Sigmoid colon (tissue), 7 donors: ENCODE measurements around the gene LATS1. TPM values are rescaled to one million over a fixed set of nuclear protein-coding genes. Genes with fewer than 3 reads are reported as not detected.
A peak's percentile ranks its signal among the peaks of the same experiment; 100 is the strongest.

Source experiments
- DNase-seq: peaks from one replicate; pipeline ENCODE4 v3.0.0-alpha.2; 2019
- H3K27ac ChIP-seq, 4 donors: fragments of 200-600 bp; sonication (generic); one replicate each; pipeline ENCODE4 v1.5.1; 2016 to 2019; ENCODE audit warnings: mild to moderate bottlenecking in 1 of 4
- H3K27me3 ChIP-seq, 3 donors: fragments of 200-600 bp; sonication (generic); one replicate each; pipeline ENCODE4 v1.5.1; 2019; ENCODE audit warnings: mild to moderate bottlenecking in 1 of 3
- H3K36me3 ChIP-seq, 4 donors: fragments of 200-600 bp; sonication (generic); one replicate each; pipeline ENCODE4 v1.5.1; 2016 to 2019
- H3K4me1 ChIP-seq, 4 donors: fragments of 200-600 bp; sonication (generic); one replicate each; pipeline ENCODE4 v1.5.1; 2017 to 2019
- H3K4me3 ChIP-seq, 4 donors: fragments of 200-600 bp; sonication (generic); one replicate each; pipeline ENCODE4 v1.5.1; 2017 to 2019; ENCODE audit warnings: mild to moderate bottlenecking in 2 of 4, moderate library complexity in 1 of 4
- H3K9me3 ChIP-seq, 4 donors: fragments of 200-600 bp in 3 of 4; sonication (generic) in 3 of 4; one replicate each; pipeline versions ENCODE4 v1.5.1 to v1.6.1; 2013 to 2019
- EP300 ChIP-seq, 4 donors: sonication (generic); formaldehyde crosslinking; IDR thresholded peaks; one replicate each; pipeline ENCODE4 v1.6.1; 2017; ENCODE audit warnings: antibody characterized with exemption in 4 of 4
- POLR2A ChIP-seq, 2 donors: fragments of 450-650 bp; IDR thresholded peaks; one replicate each; pipeline ENCODE4 v1.6.1; 2016; ENCODE audit warnings: antibody characterized with exemption in 2 of 2, mild to moderate bottlenecking in 2 of 2, moderate library complexity in 2 of 2
- POLR2AphosphoS5 ChIP-seq, 4 donors: sonication (generic); formaldehyde crosslinking; IDR thresholded peaks; one replicate each; pipeline ENCODE4 v1.6.1; 2017; ENCODE audit warnings: antibody characterized with exemption in 4 of 4
- WGBS, 2 donors: extraction: QIAGEN DNeasy Blood & Tissue Kit; methylation state at CpG; one replicate each; pipeline ENCODE4 v1.1.7; 2013; 5-methylcytosine and 5-hydroxymethylcytosine counted together
- intact Hi-C: fragments of 100-400 bp; cut with DNase I; formaldehyde crosslinking; loops from one replicate; pipeline ENCODE4 v1.15.1; 2023
- polyA plus RNA-seq, 3 donors: library from polyadenylated mRNA; stranded (reverse); fragments of 200-250 nt; gene quantifications; one replicate each; pipeline ENCODE4 v1.2.3, GENCODE V29; 2013
- total RNA-seq, 4 donors: library from RNA; depleted of rRNA; stranded (reverse); fragments of >200 nt; gene quantifications; one replicate each; pipeline ENCODE4 v1.1.0, GENCODE V29; 2016
- TF ChIP-seq, protein P1 (sequence below), 4 experiments: fragments of 450-650 bp in 3 of 4; fragments of 200-600 bp in 1 of 4; IDR thresholded peaks; one replicate each; pipeline ENCODE4 v1.5.1; 2016 to 2019; ENCODE audit warnings: antibody characterized with exemption in 4 of 4, mild to moderate bottlenecking in 3 of 4, moderate library complexity in 2 of 4
- donor health status: healthy with polysubstance abuse.
- donor health status: Bipolar disorder and iron deficiency.
- donor health status: healthy.

LATS1 gene
- total and polyA plus RNA-seq, 7 donors, result 3.6 to 31.6 (median 23.8) TPM

DNA sequence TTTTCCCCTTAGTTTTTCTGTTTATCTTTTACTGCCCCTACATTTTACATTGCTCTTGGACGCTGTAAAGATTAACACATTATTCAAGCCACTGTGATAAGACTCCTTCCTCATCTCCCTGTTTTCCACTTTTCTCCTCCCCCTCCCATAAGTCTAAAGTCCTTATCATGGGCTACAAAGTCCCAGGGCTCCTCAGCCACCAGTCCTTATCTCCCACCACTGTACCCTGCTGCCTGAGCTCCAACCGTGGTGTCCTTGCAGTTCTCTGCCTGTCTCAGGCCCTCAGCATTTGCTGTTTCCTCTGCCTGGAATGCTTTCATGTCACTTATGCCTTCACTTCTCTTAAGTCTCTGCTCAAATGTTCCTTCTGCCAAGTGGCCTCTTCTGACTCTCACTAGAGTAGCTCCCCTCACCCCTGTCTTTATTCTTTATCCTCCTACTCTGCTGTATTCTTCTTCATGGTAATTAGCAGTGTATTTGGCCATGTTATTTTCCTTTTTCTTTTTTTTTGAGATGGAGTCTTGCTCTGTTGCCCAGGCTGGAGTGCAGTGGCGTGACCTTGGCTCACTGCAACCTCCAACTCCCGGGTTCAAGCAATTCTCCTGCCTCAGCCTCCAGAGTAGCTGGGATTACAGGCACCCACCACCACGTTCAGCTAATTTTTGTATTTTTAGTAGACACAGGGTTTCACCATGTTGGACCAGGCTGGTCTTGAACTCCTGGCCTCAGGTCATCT is 10.8 kb upstream of the LATS1 start:
- no peaks in the 10 kb centered on the region for H3K9me3 ChIP-seq
- intact Hi-C loops, result no loop called here
- H3K27me3 ChIP-seq, result no peaks in the 10 kb centered on the region
- H3K27ac ChIP-seq, result peak overlapping the region in 2 of 4 donors; percentile 11 to 19
- no peaks in the 10 kb centered on the region for H3K4me1 ChIP-seq
- TF ChIP-seq, protein P1, sequence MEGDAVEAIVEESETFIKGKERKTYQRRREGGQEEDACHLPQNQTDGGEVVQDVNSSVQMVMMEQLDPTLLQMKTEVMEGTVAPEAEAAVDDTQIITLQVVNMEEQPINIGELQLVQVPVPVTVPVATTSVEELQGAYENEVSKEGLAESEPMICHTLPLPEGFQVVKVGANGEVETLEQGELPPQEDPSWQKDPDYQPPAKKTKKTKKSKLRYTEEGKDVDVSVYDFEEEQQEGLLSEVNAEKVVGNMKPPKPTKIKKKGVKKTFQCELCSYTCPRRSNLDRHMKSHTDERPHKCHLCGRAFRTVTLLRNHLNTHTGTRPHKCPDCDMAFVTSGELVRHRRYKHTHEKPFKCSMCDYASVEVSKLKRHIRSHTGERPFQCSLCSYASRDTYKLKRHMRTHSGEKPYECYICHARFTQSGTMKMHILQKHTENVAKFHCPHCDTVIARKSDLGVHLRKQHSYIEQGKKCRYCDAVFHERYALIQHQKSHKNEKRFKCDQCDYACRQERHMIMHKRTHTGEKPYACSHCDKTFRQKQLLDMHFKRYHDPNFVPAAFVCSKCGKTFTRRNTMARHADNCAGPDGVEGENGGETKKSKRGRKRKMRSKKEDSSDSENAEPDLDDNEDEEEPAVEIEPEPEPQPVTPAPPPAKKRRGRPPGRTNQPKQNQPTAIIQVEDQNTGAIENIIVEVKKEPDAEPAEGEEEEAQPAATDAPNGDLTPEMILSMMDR (IDR thresholded peaks at IDR 0.05), result no peak
- TF ChIP-seq EP300 (IDR thresholded peaks at IDR 0.05) (no peak), POLR2AphosphoS5 (IDR thresholded peaks at IDR 0.05) (no peak), POLR2A (IDR thresholded peaks at IDR 0.05) (no peak)
- no peak for DNase-seq
- H3K4me3 ChIP-seq, result no peak overlapping the region
- peaks cover 14 to 88% (median 31%) of the 10 kb centered on the region in 4 donors for H3K36me3 ChIP-seq
- whole genome bisulfite sequencing, 2 donors, result 75 to 86% methylated on average over 5 of the region's 5 CpGs

DNA sequence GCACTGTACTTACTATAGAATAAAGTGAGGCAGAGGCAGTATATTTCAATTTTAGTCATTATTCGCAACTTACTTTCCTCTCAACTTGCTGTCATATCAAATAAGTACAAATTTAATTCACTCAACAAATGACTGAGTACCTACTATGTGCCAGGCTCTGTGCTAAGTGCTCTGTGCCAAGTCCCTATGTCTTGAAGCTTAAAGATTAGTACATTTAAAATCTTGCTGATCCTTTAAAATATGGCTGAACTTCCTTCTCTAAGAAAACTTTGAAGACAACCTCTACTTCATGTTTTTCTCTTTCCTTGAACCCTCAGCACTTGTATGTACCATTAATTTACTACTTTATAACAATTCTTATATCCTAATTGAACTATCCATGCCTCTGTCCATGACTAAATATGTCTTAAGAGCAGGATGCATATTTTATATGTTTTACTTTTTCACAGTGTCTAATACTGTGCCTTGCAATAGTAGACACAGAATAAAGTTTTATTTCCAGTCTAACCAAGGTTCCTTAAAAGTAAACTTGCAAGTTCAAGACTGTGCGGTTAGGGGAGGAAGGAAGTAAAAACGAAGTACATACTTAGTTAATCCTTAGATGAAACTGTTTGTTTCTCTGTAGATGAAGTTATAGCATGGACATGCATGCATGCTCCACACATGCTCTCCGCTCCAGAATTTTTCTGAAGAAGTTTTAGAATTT is 10.0 kb upstream of the LATS1 start:
- H3K36me3 ChIP-seq, result peaks cover 14 to 81% (median 31%) of the 10 kb centered on the region in 4 donors

DNA sequence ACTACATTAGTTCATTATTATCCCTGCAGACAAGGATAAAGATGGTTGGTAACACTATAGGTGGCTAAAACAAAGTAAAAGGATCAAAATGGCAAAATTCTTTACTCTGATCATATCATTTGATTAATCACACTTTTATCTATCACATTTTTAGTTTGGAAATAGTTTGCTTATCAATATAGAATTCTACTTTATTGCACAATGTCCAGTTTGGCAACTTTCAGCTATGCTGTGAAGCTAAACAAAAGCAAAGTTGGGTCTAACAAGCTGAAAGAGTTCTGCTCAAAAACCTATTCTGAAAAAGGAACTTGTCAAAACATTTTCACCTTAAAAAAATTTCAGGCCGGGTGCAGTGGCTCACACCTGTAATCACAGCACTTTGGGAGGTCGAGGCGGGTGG is 7.9 kb upstream of the LATS1 start:
- no peak for DNase-seq
- Histone ChIP-seq H3K4me3 (no peak overlapping the region), H3K4me1 (no peaks in the 10 kb centered on the region), H3K27ac (no peak overlapping the region), H3K27me3 (no peaks in the 10 kb centered on the region), H3K36me3 (peaks cover 9 to 60% (median 20%) of the 10 kb centered on the region in 4 donors), H3K9me3 (no peaks in the 10 kb centered on the region)
- WGBS, 2 donors, result 87 to 95% methylated on average over 3 of the region's 3 CpGs
- intact Hi-C loops, result no loop called here
- TF ChIP-seq POLR2A (IDR thresholded peaks at IDR 0.05), result no peak
- TF ChIP-seq EP300 (IDR thresholded peaks at IDR 0.05), result no peak
- TF ChIP-seq POLR2AphosphoS5 (IDR thresholded peaks at IDR 0.05), result no peak
- TF ChIP-seq, protein P1 (IDR thresholded peaks at IDR 0.05), result no peak

More for the DNA sequence above, 10.0 kb upstream of the LATS1 start:
- 64 to 87% methylated on average over 4 of the region's 4 CpGs for WGBS, 2 donors
- no peaks in the 10 kb centered on the region for H3K9me3 ChIP-seq
- TF ChIP-seq, protein P1 (IDR thresholded peaks at IDR 0.05), result no peak
- TF ChIP-seq POLR2AphosphoS5 (IDR thresholded peaks at IDR 0.05) (no peak), POLR2A (IDR thresholded peaks at IDR 0.05) (no peak)
- DNase-seq, result no peak
- H3K4me1 ChIP-seq, result no peaks in the 10 kb centered on the region
- H3K27me3 ChIP-seq, result no peaks in the 10 kb centered on the region
- peak overlapping the region in 1 of 4 donors; percentile 11 for H3K27ac ChIP-seq
- intact Hi-C loops, result no loop called here
- no peak overlapping the region for H3K4me3 ChIP-seq

DNA sequence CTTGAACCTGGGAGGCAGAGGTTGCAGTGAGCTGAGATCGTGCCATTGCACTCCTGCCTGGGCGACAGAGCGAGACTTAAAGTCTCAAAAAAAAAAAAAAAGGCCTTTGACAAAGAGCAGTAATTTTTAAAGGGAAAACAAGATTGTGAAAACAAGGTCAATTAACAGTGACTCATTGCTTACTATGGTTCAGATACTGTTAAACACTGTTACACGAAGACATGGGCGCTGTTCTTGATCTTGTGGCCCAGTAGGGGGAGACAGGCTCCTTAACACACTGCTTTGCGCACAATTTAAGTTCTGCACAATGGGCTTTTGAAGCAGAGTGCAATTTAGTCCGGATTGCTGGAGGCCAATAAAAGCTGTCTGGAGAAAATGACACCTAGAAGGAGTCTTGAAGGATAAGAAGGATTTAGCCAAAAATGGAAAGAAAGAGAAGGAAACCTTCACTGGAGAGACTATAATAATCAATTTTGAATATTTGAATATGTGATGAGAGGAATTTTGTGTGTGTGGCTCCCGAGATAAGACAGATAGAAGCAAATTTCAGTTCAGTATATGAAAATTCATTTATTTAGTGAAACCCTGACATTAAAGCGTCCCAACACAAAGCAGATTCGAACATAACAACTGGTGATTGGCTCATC is 6.0 kb upstream of the LATS1 start:
- Histone ChIP-seq H3K27me3 (no peaks in the 10 kb centered on the region), H3K27ac (no peak overlapping the region), H3K4me3 (no peak overlapping the region), H3K9me3 (no peaks in the 10 kb centered on the region), H3K36me3 (peaks cover 0 to 41% (median 9%) of the 10 kb centered on the region in 4 donors), H3K4me1 (peaks cover 0 to under 1% (median 0%) of the 10 kb centered on the region in 4 donors)
- no peak for DNase-seq
- TF ChIP-seq EP300 (IDR thresholded peaks at IDR 0.05), result no peak
- TF ChIP-seq, protein P1 (IDR thresholded peaks at IDR 0.05), result peak in 3 of 4 experiments; percentile 52 to 62 (median 60)
- 19 to 63% methylated on average over 10 of the region's 10 CpGs for WGBS, 2 donors
- intact Hi-C loops, result no loop called here
